ENCODE results near the gene HYDIN. TPM values are rescaled to one million over a fixed set of nuclear protein-coding genes. Genes with fewer than 3 reads are reported as not detected.
"Not testable (repeated sequence)": the region's sequence is repeated elsewhere in the genome, so short reads cannot be mapped to it uniquely, and the experiment has no call there.

HYDIN gene
- total and polyA plus RNA-seq, 2 donors (not counting 1 experiment from before 2014, with no cell fraction given) = 0.54 to 1.7 TPM

- H3K9me3 ChIP-seq (ENCODE audit: control insufficient read depth, insufficient read depth, low read depth, low read length); H3K27me3 ChIP-seq (ENCODE audit: control insufficient read depth, insufficient read depth, low read length); H3K4me3 ChIP-seq (replicated peaks in 1 of 4; ENCODE audit: control extremely low read depth in 1 of 4, insufficient read depth in 1 of 4, low read depth in 3 of 4, low read length in 4 of 4); H3K4me1 ChIP-seq (ENCODE audit: control insufficient read depth, extremely low read depth, insufficient read depth, low read length); H4K20me1 ChIP-seq (ENCODE audit: control insufficient read depth, extremely low read depth, insufficient read depth, low read length); H3K27ac ChIP-seq (ENCODE audit: insufficient read depth, low read length); H3K4me2 ChIP-seq (ENCODE audit: extremely low read depth, insufficient read depth, low read length); H3K9ac ChIP-seq (ENCODE audit: insufficient read depth, low read length); H2AFZ ChIP-seq (ENCODE audit: low read length); H3K79me2 ChIP-seq (ENCODE audit: control insufficient read depth, insufficient read depth, low read length); DNase-seq (ENCODE audit: low read depth in 2 of 2); H3K36me3 ChIP-seq (ENCODE audit: control insufficient read depth, insufficient read depth, low read length): not testable (repeated sequence)
Measured at GRCh38 chr16:70930757-70931156, 299.8 kb downstream of the HYDIN start.

GRCh38 chr16:70922164-70922563 is 308.4 kb downstream of the HYDIN start:
- H3K9me3 ChIP-seq (ENCODE audit: control insufficient read depth, insufficient read depth, low read depth, low read length); H3K9ac ChIP-seq (ENCODE audit: insufficient read depth, low read length); H3K79me2 ChIP-seq (ENCODE audit: control insufficient read depth, insufficient read depth, low read length); H3K27me3 ChIP-seq (ENCODE audit: control insufficient read depth, insufficient read depth, low read length); H3K4me1 ChIP-seq (ENCODE audit: control insufficient read depth, extremely low read depth, insufficient read depth, low read length); H3K4me3 ChIP-seq (replicated peaks in 1 of 4; ENCODE audit: control extremely low read depth in 1 of 4, insufficient read depth in 1 of 4, low read depth in 3 of 4, low read length in 4 of 4); H4K20me1 ChIP-seq (ENCODE audit: control insufficient read depth, extremely low read depth, insufficient read depth, low read length); H3K4me2 ChIP-seq (ENCODE audit: extremely low read depth, insufficient read depth, low read length); H2AFZ ChIP-seq (ENCODE audit: low read length); H3K27ac ChIP-seq (ENCODE audit: insufficient read depth, low read length); H3K36me3 ChIP-seq (ENCODE audit: control insufficient read depth, insufficient read depth, low read length): not testable (repeated sequence)
- DNase-seq (ENCODE audit: low read depth in 2 of 2) = peak in 1 of 2 donors; percentile 7

DNA sequence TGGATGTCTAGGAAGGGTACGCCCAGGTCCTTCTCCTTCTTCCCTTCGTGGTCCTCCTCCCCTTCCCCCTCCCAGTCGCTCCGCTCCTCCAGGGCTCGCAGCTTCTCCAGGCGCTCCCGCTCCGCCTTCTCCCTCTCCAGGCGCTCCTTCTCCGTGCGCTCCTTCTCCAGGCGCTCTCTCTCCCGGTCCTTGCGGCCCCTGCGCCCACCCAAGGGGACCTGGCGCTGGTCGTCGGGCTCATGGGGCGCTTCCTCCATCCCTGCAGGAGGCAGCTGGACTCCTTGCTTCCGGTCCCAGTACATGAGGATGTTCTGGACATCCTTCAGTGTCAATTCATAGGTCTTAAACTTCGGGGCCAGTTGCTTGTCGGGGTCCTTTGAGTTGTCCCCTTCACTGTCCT is 309.9 kb downstream of the HYDIN start:
- not testable (repeated sequence) for H4K20me1 ChIP-seq (ENCODE audit: control insufficient read depth, extremely low read depth, insufficient read depth, low read length); H2AFZ ChIP-seq (ENCODE audit: low read length); H3K9me3 ChIP-seq (ENCODE audit: control insufficient read depth, insufficient read depth, low read depth, low read length); H3K4me3 ChIP-seq (replicated peaks in 1 of 4; ENCODE audit: control extremely low read depth in 1 of 4, insufficient read depth in 1 of 4, low read depth in 3 of 4, low read length in 4 of 4); H3K36me3 ChIP-seq (ENCODE audit: control insufficient read depth, insufficient read depth, low read length); H3K27ac ChIP-seq (ENCODE audit: insufficient read depth, low read length); DNase-seq (ENCODE audit: low read depth in 2 of 2); H3K79me2 ChIP-seq (ENCODE audit: control insufficient read depth, insufficient read depth, low read length); H3K27me3 ChIP-seq (ENCODE audit: control insufficient read depth, insufficient read depth, low read length); H3K4me1 ChIP-seq (ENCODE audit: control insufficient read depth, extremely low read depth, insufficient read depth, low read length); H3K4me2 ChIP-seq (ENCODE audit: extremely low read depth, insufficient read depth, low read length); H3K9ac ChIP-seq (ENCODE audit: insufficient read depth, low read length)

GRCh38 chr16:70888208-70888607 is 342.3 kb downstream of the HYDIN start:
- not testable (repeated sequence) for H3K36me3 ChIP-seq (ENCODE audit: control insufficient read depth, insufficient read depth, low read length); H3K4me1 ChIP-seq (ENCODE audit: control insufficient read depth, extremely low read depth, insufficient read depth, low read length); H2AFZ ChIP-seq (ENCODE audit: low read length); H3K4me3 ChIP-seq (replicated peaks in 1 of 4; ENCODE audit: control extremely low read depth in 1 of 4, insufficient read depth in 1 of 4, low read depth in 3 of 4, low read length in 4 of 4); H3K4me2 ChIP-seq (ENCODE audit: extremely low read depth, insufficient read depth, low read length); H3K27ac ChIP-seq (ENCODE audit: insufficient read depth, low read length); H3K9ac ChIP-seq (ENCODE audit: insufficient read depth, low read length); H4K20me1 ChIP-seq (ENCODE audit: control insufficient read depth, extremely low read depth, insufficient read depth, low read length); H3K79me2 ChIP-seq (ENCODE audit: control insufficient read depth, insufficient read depth, low read length); DNase-seq (ENCODE audit: low read depth in 2 of 2); H3K27me3 ChIP-seq (ENCODE audit: control insufficient read depth, insufficient read depth, low read length); H3K9me3 ChIP-seq (ENCODE audit: control insufficient read depth, insufficient read depth, low read depth, low read length)

GRCh38 chr16:70884652-70885051 is 345.9 kb downstream of the HYDIN start:
- not testable (repeated sequence) for H3K9me3 ChIP-seq (ENCODE audit: control insufficient read depth, insufficient read depth, low read depth, low read length); H3K27ac ChIP-seq (ENCODE audit: insufficient read depth, low read length); H3K4me2 ChIP-seq (ENCODE audit: extremely low read depth, insufficient read depth, low read length); H3K36me3 ChIP-seq (ENCODE audit: control insufficient read depth, insufficient read depth, low read length); H2AFZ ChIP-seq (ENCODE audit: low read length); H3K4me1 ChIP-seq (ENCODE audit: control insufficient read depth, extremely low read depth, insufficient read depth, low read length); H3K79me2 ChIP-seq (ENCODE audit: control insufficient read depth, insufficient read depth, low read length); H3K4me3 ChIP-seq (replicated peaks in 1 of 4; ENCODE audit: control extremely low read depth in 1 of 4, insufficient read depth in 1 of 4, low read depth in 3 of 4, low read length in 4 of 4); H3K9ac ChIP-seq (ENCODE audit: insufficient read depth, low read length); H4K20me1 ChIP-seq (ENCODE audit: control insufficient read depth, extremely low read depth, insufficient read depth, low read length); DNase-seq (ENCODE audit: low read depth in 2 of 2); H3K27me3 ChIP-seq (ENCODE audit: control insufficient read depth, insufficient read depth, low read length)

GRCh38 chr16:70882311-70882710 is 348.2 kb downstream of the HYDIN start:
- H3K4me1 ChIP-seq (ENCODE audit: control insufficient read depth, extremely low read depth, insufficient read depth, low read length); DNase-seq (ENCODE audit: low read depth in 2 of 2); H3K27me3 ChIP-seq (ENCODE audit: control insufficient read depth, insufficient read depth, low read length); H3K4me3 ChIP-seq (replicated peaks in 1 of 4; ENCODE audit: control extremely low read depth in 1 of 4, insufficient read depth in 1 of 4, low read depth in 3 of 4, low read length in 4 of 4); H3K79me2 ChIP-seq (ENCODE audit: control insufficient read depth, insufficient read depth, low read length); H3K9me3 ChIP-seq (ENCODE audit: control insufficient read depth, insufficient read depth, low read depth, low read length); H4K20me1 ChIP-seq (ENCODE audit: control insufficient read depth, extremely low read depth, insufficient read depth, low read length); H3K27ac ChIP-seq (ENCODE audit: insufficient read depth, low read length); H3K9ac ChIP-seq (ENCODE audit: insufficient read depth, low read length); H2AFZ ChIP-seq (ENCODE audit: low read length); H3K4me2 ChIP-seq (ENCODE audit: extremely low read depth, insufficient read depth, low read length); H3K36me3 ChIP-seq (ENCODE audit: control insufficient read depth, insufficient read depth, low read length): not testable (repeated sequence)

GRCh38 chr16:70877895-70878294 is 352.6 kb downstream of the HYDIN start:
- H3K9ac ChIP-seq (ENCODE audit: insufficient read depth, low read length); H3K4me2 ChIP-seq (ENCODE audit: extremely low read depth, insufficient read depth, low read length); H3K27ac ChIP-seq (ENCODE audit: insufficient read depth, low read length); H3K4me1 ChIP-seq (ENCODE audit: control insufficient read depth, extremely low read depth, insufficient read depth, low read length); H3K36me3 ChIP-seq (ENCODE audit: control insufficient read depth, insufficient read depth, low read length); H3K79me2 ChIP-seq (ENCODE audit: control insufficient read depth, insufficient read depth, low read length); H3K27me3 ChIP-seq (ENCODE audit: control insufficient read depth, insufficient read depth, low read length); H4K20me1 ChIP-seq (ENCODE audit: control insufficient read depth, extremely low read depth, insufficient read depth, low read length); H2AFZ ChIP-seq (ENCODE audit: low read length); H3K4me3 ChIP-seq (replicated peaks in 1 of 4; ENCODE audit: control extremely low read depth in 1 of 4, insufficient read depth in 1 of 4, low read depth in 3 of 4, low read length in 4 of 4); H3K9me3 ChIP-seq (ENCODE audit: control insufficient read depth, insufficient read depth, low read depth, low read length); DNase-seq (ENCODE audit: low read depth in 2 of 2): not testable (repeated sequence)

Data from fibroblast of lung (primary cell).